Fibroblast of mammary gland (primary cell): ENCODE measurements around the gene PDCL3.

Experiments
- DNase-seq: peaks from one replicate; pipeline ENCODE4 v3.0.0-alpha.2; 2010; ENCODE audit warnings: low read depth
- H3K4me3 ChIP-seq: 2 replicates; pipeline ENCODE4 v1.5.1; 2011; ENCODE audit warnings: low read depth, mild to moderate bottlenecking, low read length, moderate library complexity; ENCODE audit not compliant: control insufficient read depth
- CTCF ChIP-seq: conservative IDR thresholded peaks from 2 replicates; pipeline ENCODE4 v1.5.1; 2011; ENCODE audit warnings: low read depth, low read length, inconsistent platforms; ENCODE audit not compliant: control insufficient read depth, insufficient read depth

The PDCL3 gene

DNA sequence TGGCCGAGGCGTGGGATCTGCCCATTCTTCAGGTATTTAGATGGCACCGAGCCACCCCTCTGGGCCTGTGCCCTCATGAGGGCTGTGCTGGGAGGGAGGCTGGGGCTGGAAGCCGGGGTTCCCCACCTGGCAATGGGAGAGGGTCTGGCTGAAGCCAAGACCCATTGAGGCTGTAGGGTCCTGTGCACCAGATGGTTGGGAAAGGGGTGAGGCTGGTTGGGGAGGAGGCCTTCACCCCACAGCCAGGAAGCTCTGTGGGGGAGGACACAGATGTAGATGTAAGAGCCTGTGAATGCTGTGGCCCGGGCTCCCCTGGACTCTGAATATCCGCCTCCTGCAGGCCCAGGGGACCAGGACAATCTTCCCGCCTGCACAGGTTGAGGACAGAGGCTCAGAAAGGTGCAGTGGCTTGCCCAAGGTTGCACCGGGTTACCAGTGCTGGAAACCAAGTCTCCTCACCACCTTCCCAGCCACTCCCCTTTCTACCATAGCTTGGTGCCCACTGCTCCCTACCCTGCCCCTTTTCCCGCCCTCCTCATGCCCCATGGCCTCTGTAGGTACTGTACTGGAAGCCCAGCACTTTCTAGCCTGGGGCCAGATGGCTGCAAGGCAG is 49.7 kb downstream of the PDCL3 start:
- H3K4me3 ChIP-seq = no peak overlapping the region
- TF ChIP-seq CTCF = no peak
- no peak for DNase-seq

GRCh38 chr2:100613719-100614118 is 50.9 kb downstream of the PDCL3 start:
- TF ChIP-seq CTCF = no peak
- no peak for DNase-seq
- no peak overlapping the region for H3K4me3 ChIP-seq

- DNase-seq = no peak
- no peak for TF ChIP-seq CTCF
These were observed 51.7 kb downstream of the PDCL3 start for GRCh38 chr2:100614455-100615000.

GRCh38 chr2:100615471-100615870 is 52.7 kb downstream of the PDCL3 start:
- no peak for DNase-seq
- no peak for TF ChIP-seq CTCF
- no peak overlapping the region for H3K4me3 ChIP-seq

More at GRCh38 chr2:100614455-100615000, 51.7 kb downstream of the PDCL3 start:
- no peak overlapping the region for H3K4me3 ChIP-seq

DNA sequence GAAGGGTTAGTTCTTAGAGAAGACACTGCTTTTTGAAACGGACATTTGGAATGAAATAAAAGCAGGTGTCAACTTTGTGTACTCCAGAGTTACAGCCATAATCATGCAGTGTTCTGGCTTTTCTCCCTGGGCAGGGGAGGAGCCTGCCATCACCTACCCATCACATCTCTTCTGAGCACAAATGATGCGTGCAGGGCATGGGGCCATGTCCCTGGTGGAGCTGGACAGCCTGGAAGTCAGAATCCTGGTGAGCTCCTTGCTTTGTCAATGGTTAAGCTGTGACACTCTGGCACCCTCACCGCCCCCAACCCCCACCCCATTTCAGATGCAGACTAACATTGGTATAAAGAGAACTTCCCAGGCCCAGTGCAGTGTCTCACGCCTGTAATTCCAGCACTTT is 53.1 kb downstream of the PDCL3 start:
- no peak for TF ChIP-seq CTCF
- H3K4me3 ChIP-seq = no peak overlapping the region
- DNase-seq = no peak

GRCh38 chr2:100616841-100617390 is 54.1 kb downstream of the PDCL3 start:
- TF ChIP-seq CTCF = no peak
- DNase-seq = no peak
- no peak overlapping the region for H3K4me3 ChIP-seq

DNA sequence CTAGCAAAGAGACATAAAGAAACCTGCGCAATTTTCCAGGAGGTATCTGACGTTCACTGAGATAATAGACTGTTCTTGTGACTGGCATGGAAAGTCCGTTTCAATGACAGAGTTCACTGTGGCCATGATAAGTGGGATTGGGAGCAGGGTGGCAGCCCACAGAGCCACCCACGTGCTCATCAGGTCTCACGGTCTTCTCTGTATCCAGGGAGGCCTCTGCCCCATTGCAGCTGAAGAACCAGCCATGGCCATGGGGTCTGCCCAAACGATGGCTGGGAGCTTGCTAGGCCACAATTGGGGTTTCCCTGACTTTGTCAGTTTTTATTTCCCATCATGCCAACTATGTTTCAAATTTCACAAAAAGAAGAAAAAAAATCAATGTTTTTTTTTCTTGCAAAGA is 57.2 kb downstream of the PDCL3 start:
- no peak for TF ChIP-seq CTCF
- DNase-seq = no peak

More for the DNA sequence above, 57.2 kb downstream of the PDCL3 start:
- H3K4me3 ChIP-seq = no peak overlapping the region
